ENCODE measurements around the gene PSD4.

The PSD4 gene

DNA sequence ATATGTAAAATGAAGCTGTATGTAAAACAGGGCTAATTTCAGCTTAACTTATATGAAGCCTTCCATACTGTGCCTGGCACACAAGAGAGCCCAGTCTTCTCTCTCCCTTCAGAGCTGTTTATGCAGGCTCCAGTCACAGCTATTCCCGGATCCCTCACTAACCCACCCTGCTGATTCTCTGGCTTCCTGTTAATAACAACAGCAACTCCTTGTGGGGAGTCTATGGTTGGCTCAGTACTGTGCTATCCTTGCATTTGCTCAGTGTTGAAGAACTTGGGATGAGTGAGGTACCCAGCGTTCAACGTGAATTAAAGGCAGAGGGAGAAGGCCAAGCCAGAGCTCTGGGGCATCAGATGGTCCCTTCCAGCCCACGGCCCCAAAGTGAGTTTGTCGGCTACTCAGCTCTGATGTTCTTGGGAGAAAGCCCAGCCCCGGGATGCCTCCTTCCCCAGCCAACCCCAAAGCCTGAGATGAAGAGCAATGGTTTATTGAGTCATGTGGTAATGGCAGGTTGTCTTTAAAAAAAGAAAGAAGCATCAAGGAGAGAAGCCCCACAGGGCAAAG is 43.2 kb downstream of the PSD4 start (continued):
- TF ChIP-seq ZNF8 (CRISPR knock-in tag; IDR thresholded peaks at IDR 0.05) (no peak), ARNTL (CRISPR knock-in tag; IDR thresholded peaks at IDR 0.05; ENCODE audit: borderline replicate concordance, low read depth) (no peak), TCF4 (CRISPR knock-in tag; IDR thresholded peaks at IDR 0.05; ENCODE audit: borderline replicate concordance) (no peak), BACH2 (CRISPR knock-in tag; IDR thresholded peaks at IDR 0.05; ENCODE audit: borderline replicate concordance) (no peak), ESRRG (CRISPR knock-in tag; IDR thresholded peaks at IDR 0.05) (no peak), POU6F1 (CRISPR knock-in tag; IDR thresholded peaks at IDR 0.05; ENCODE audit: borderline replicate concordance, low read depth) (no peak), ISL1 (CRISPR knock-in tag; IDR thresholded peaks at IDR 0.05) (no peak), ZC3H10 (CRISPR knock-in tag; IDR thresholded peaks at IDR 0.05) (no peak), OSR1 (CRISPR knock-in tag; IDR thresholded peaks at IDR 0.05) (no peak), RARB (CRISPR knock-in tag; IDR thresholded peaks at IDR 0.05) (no peak), ZFP3 (CRISPR knock-in tag; IDR thresholded peaks at IDR 0.05) (no peak)

DNA sequence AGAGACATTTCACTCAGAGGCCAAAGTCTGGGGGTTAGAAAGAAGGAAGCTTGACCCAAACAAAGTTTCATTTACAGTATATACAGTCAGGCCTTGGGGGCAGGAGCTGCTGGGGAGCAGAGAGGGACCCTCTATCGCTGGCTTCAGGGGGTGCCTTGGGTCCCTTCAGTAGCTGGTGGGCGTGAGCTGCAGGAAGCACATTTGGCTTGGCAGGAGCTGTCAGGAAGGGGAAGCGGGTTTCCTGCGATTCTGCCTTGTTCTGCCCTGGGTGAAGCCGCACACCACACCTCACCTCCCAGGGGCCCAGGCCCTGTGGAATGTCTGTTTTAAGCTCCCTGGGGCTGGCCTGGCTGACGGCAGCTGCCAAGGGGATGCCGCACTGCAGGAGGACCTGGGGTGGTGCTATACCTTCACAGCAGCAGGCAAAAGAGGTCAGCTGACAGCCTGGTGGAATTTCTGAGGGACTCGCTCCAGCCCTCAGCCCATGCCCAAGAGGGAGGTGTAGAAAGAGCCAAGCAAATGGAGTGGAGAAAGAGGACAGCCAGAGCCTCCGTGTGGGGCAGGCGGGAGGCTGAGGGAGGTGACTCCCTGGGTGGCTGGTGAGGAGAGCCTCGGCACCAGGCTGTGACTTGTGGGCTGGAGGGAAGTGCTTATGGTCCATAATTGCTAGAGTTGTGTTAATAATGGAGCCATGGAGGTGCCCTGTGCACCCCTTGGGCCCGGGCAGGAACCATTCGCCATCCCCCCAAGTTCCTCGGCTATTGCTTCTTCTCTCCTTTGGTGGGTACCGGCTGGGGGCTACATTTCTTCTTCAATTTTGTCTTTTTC is 43.9 kb downstream of the PSD4 start:
- no peak for TF ChIP-seq CSDC2 (CRISPR knock-in tag; IDR thresholded peaks at IDR 0.05)
- TF ChIP-seq RARB (CRISPR knock-in tag; IDR thresholded peaks at IDR 0.05), result no peak
- no peak for ATAC-seq

DNA sequence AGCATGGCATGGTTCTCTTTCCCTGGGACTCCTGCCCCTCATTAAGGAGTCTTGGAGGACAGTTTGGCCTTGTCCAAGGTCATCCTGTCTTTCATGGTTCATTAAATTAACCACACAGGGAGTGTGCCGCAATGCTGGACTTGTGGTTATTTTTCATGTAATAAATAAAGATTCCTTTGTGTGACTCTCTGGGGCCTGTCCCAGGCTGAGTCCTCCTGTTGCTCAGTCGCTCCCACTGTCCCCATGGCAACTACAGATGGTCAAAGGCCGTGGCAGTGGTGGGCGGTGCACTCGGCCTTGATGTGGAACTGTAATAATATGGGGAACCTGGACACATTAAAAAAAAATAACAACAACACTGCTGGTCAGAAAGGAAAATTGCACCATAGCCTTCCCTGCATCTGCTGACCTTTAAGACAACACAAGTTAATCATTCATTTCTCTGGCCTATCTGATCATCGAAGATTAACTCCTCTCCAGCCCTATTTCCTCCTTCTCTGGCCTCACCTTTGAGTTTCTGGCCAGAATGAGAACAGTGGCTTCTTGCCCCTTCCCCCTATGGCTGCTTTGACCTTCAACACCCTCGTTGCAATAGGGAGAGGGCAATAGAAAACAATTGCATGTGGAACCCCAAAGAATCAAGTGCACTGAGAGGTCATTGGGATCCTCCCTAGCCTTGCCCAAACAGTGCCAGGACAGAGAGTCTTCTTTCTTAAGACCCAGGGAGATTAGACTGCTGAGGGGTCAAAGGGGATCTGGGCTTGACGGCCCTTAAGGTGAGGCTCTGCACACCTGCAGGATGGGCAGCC is 44.7 kb downstream of the PSD4 start:
- ATAC-seq, result no peak
- TF ChIP-seq TOX (CRISPR knock-in tag; IDR thresholded peaks at IDR 0.05; ENCODE audit: borderline replicate concordance), result no peak
- TF ChIP-seq, protein P1, sequence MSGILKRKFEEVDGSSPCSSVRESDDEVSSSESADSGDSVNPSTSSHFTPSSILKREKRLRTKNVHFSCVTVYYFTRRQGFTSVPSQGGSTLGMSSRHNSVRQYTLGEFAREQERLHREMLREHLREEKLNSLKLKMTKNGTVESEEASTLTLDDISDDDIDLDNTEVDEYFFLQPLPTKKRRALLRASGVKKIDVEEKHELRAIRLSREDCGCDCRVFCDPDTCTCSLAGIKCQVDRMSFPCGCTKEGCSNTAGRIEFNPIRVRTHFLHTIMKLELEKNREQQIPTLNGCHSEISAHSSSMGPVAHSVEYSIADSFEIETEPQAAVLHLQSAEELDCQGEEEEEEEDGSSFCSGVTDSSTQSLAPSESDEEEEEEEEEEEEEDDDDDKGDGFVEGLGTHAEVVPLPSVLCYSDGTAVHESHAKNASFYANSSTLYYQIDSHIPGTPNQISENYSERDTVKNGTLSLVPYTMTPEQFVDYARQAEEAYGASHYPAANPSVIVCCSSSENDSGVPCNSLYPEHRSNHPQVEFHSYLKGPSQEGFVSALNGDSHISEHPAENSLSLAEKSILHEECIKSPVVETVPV (CRISPR knock-in tag; IDR thresholded peaks at IDR 0.05), result no peak
- no peak for TF ChIP-seq RARB (CRISPR knock-in tag; IDR thresholded peaks at IDR 0.05)
- TF ChIP-seq SNAI2 (CRISPR knock-in tag; IDR thresholded peaks at IDR 0.05), result no peak
- no peak for TF ChIP-seq CSDC2 (CRISPR knock-in tag; IDR thresholded peaks at IDR 0.05)
- no peak for TF ChIP-seq TCF4 (CRISPR knock-in tag; IDR thresholded peaks at IDR 0.05; ENCODE audit: borderline replicate concordance)
- no peak for TF ChIP-seq ZNF8 (CRISPR knock-in tag; IDR thresholded peaks at IDR 0.05)
- TF ChIP-seq ISL1 (CRISPR knock-in tag; IDR thresholded peaks at IDR 0.05), result no peak
- TF ChIP-seq PPARA (CRISPR knock-in tag; IDR thresholded peaks at IDR 0.05; ENCODE audit: borderline replicate concordance), result no peak
- TF ChIP-seq BACH2 (CRISPR knock-in tag; IDR thresholded peaks at IDR 0.05; ENCODE audit: borderline replicate concordance), result no peak
- no peak for TF ChIP-seq GLIS3 (CRISPR knock-in tag; IDR thresholded peaks at IDR 0.05)
- TF ChIP-seq ZNF565 (CRISPR knock-in tag; conservative IDR thresholded peaks at IDR 0.05; ENCODE audit: low read depth), result no peak

- no peak for TF ChIP-seq TOX (CRISPR knock-in tag; IDR thresholded peaks at IDR 0.05; ENCODE audit: borderline replicate concordance)
- TF ChIP-seq CSDC2 (CRISPR knock-in tag; IDR thresholded peaks at IDR 0.05), result no peak
- TF ChIP-seq ZNF8 (CRISPR knock-in tag; IDR thresholded peaks at IDR 0.05), result no peak
- TF ChIP-seq, protein P1 (CRISPR knock-in tag; IDR thresholded peaks at IDR 0.05), result no peak
- no peak for TF ChIP-seq ZFP30 (CRISPR knock-in tag; IDR thresholded peaks at IDR 0.05)
- no peak for TF ChIP-seq PPARA (CRISPR knock-in tag; IDR thresholded peaks at IDR 0.05; ENCODE audit: borderline replicate concordance)
- TF ChIP-seq TSHZ2 (CRISPR knock-in tag; IDR thresholded peaks at IDR 0.05), result no peak
- no peak for ATAC-seq
These were observed 45.3 kb downstream of the PSD4 start for GRCh38 chr2:113219092-113219441.

Data from SK-N-SH treated with all-trans-retinoic acid at 6 μM for 48 hours (cell line).